GM10248 (cell line): ENCODE data around the gene KTN1.

Source experiments
- CTCF ChIA-PET: fragments of 300-600 bp; sonication (Branson Sonifier 250); formaldehyde crosslinking; extraction: SDS; loops from one replicate; lab custom pipeline; 2021; ENCODE audit warnings: antibody characterized with exemption; lab: Yijun Ruan, JAX
- POLR2A ChIA-PET: fragments of 350-650 bp; sonication (Branson Sonifier 250); formaldehyde crosslinking; extraction: SDS; loops from one replicate; lab custom pipeline; 2020; ENCODE audit warnings: antibody characterized with exemption; lab: Yijun Ruan, JAX
- DNase-seq: peaks from one replicate; pipeline ENCODE4 v3.0.0; 2012; ENCODE audit errors: extremely low spot score
- CTCF ChIP-seq: IDR thresholded peaks from 2 replicates; pipeline ENCODE4 v1.5.1; 2012; ENCODE audit warnings: mild to moderate bottlenecking, low read depth; ENCODE audit errors: extremely low read depth, missing control alignments, control extremely low read depth

KTN1 gene

DNA sequence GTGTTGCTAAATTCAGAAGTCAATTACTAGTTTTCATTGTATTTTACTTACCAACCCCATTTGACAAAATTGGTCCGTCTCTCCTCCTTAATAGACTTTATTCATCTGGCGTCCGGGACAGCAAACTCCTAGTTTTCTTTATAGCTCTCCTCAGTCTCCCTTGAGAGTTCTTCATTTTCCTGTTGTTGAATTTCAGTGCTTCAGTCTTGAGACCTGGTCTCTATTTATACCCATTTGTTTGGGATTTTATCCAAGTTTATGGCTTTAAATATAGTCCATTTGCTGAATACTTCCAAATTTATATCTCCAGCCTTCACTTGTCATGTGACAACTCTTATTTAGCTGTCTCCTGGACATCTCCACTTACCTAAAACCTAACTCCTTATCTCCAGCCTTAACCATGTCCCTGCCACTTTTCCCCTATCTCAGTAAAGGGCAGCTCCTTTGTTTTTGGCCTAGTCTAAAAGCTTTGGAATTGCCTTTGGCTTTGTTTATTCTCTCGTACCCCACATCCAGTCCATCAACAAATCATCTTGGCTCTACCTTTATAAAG is 23.5 kb downstream of the KTN1 start:
- ChIA-PET POLR2A (no interaction called here), CTCF (interaction anchor here (1.0 to 1.7 kb wide), 3 partner anchors 9 to 21 kb away, joined by 3 to 4 read pairs (median 3); no protein-coding TSS in a partner anchor)
- no peak for TF ChIP-seq CTCF
- DNase-seq: no peak

GRCh38 chr14:55604488-55604887 is 24.5 kb downstream of the KTN1 start:
- ChIA-PET POLR2A (no interaction called here), CTCF (interaction anchor here (1.2 to 1.7 kb wide), 3 partner anchors 9 to 17 kb away, joined by 4 to 6 read pairs (median 5); no protein-coding TSS in a partner anchor)
- no peak for DNase-seq
- no peak for TF ChIP-seq CTCF

- ChIA-PET CTCF (interaction anchor here (1.2 to 1.7 kb wide), 3 partner anchors 10 to 17 kb away, joined by 4 to 6 read pairs (median 5); no protein-coding TSS in a partner anchor), POLR2A (no interaction called here)
- no peak for DNase-seq
- TF ChIP-seq CTCF: no peak
Observed at GRCh38 chr14:55604900-55605418, 25.0 kb downstream of the KTN1 start.

GRCh38 chr14:55605793-55606192 is 25.8 kb downstream of the KTN1 start:
- no peak for TF ChIP-seq CTCF
- no peak for DNase-seq
- CTCF ChIA-PET: interaction anchor here (1.5 to 1.7 kb wide), 2 partner anchors 9 to 11 kb away, joined by 5 to 6 read pairs; no protein-coding TSS in a partner anchor
- POLR2A ChIA-PET: no interaction called here

DNA sequence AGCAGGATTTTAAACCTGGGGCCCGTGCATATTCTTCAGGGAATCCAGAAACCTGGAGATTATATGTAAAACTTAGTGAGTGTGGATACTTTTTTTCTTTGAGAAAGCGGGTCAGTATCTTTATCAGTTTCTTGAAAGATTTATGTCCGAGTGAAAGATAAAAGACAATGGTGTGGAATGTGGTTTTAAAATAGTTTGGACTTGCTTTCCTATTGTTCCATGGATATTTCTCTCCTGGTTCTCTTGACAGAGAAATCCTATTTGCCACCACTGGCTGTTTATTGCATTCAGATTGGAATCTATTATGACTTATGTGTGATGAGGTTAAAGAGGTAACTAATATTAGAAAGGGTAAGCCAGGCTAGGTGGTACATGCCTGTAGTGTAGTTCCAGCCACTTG is 27.4 kb downstream of the KTN1 start:
- POLR2A ChIA-PET: no interaction called here
- no peak for DNase-seq
- CTCF ChIA-PET: no interaction called here
- no peak for TF ChIP-seq CTCF

DNA sequence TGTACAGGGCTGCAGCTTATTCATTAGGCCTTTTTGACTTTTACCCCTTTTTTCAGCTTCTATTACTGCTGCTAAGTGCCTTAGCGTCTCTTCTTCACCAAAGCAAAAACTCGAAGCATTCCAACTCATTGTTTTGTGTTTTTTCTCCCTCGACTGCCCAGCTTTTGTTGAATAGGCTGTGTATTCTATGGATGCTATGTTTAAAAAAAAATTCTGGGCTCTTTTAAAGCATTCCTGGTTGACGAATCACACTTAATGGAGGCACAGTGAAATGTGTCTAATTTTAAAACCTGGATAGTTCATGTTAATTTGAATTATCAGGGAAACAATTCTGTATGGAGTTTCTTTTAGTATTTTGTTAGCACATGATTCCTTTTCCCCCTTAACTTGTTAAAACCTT is 29.7 kb downstream of the KTN1 start:
- DNase-seq: no peak
- no peak for TF ChIP-seq CTCF
- POLR2A ChIA-PET: no interaction called here
- CTCF ChIA-PET: no interaction called here
